ENCODE results near the gene ABL2. TPM values are rescaled to one million over a fixed set of nuclear protein-coding genes. Genes with fewer than 3 reads are reported as not detected.

Gene ABL2
- total and polyA plus RNA-seq, 8 donors: 1.3 to 26.6 (median 6.7) TPM

- WGBS, 5 donors: 88 to 97% (median 94%) methylated on average over 8 of the region's 8 CpGs
- no peak for DNase-seq
- no peak for TF ChIP-seq POLR2A (IDR thresholded peaks at IDR 0.05)
- TF ChIP-seq CTCF (IDR thresholded peaks at IDR 0.05): no peak
- TF ChIP-seq EP300 (IDR thresholded peaks at IDR 0.05): no peak
- no peak for TF ChIP-seq POLR2AphosphoS5 (IDR thresholded peaks at IDR 0.05)
- Histone ChIP-seq H3K9me3 (no peaks in the 10 kb centered on the region), H3K27ac (no peak overlapping the region), H3K4me1 (peaks cover 0 to 4% (median 0%) of the 10 kb centered on the region in 4 donors), H3K36me3 (peaks cover 22 to 53% (median 46%) of the 10 kb centered on the region in 4 donors), H3K4me3 (no peak overlapping the region), H3K27me3 (no peaks in the 10 kb centered on the region)
- intact Hi-C loops (cut with DNase I; ENCODE audit: low total_unique reads): no loop called here
Measured at GRCh38 chr1:179061360-179062282, 167.9 kb downstream of the ABL2 start.

GRCh38 chr1:179058487-179059483, 170.7 kb downstream of the ABL2 start:
- H3K9me3 ChIP-seq: no peaks in the 10 kb centered on the region
- H3K27ac ChIP-seq: no peak overlapping the region
- WGBS, 5 donors: 90 to 99% (median 94%) methylated on average over 3 of the region's 3 CpGs
- H3K27me3 ChIP-seq: no peaks in the 10 kb centered on the region
- H3K4me3 ChIP-seq: no peak overlapping the region
- DNase-seq: no peak
- intact Hi-C loops (cut with DNase I; ENCODE audit: low total_unique reads): no loop called here
- H3K36me3 ChIP-seq: peaks cover 6 to 46% (median 35%) of the 10 kb centered on the region in 4 donors
- TF ChIP-seq EP300 (IDR thresholded peaks at IDR 0.05) (no peak), POLR2AphosphoS5 (IDR thresholded peaks at IDR 0.05) (no peak), CTCF (IDR thresholded peaks at IDR 0.05) (no peak), POLR2A (IDR thresholded peaks at IDR 0.05) (no peak)
- H3K4me1 ChIP-seq: peaks cover 0 to 4% (median 0%) of the 10 kb centered on the region in 4 donors

- Histone ChIP-seq H3K27ac (no peak overlapping the region), H3K4me3 (no peak overlapping the region), H3K9me3 (no peaks in the 10 kb centered on the region), H3K4me1 (peaks cover 0 to 4% (median 0%) of the 10 kb centered on the region in 4 donors), H3K27me3 (no peaks in the 10 kb centered on the region), H3K36me3 (peaks cover 3 to 28% (median 24%) of the 10 kb centered on the region in 4 donors)
- TF ChIP-seq CTCF (IDR thresholded peaks at IDR 0.05) (no peak), POLR2A (IDR thresholded peaks at IDR 0.05) (no peak), EP300 (IDR thresholded peaks at IDR 0.05) (no peak), POLR2AphosphoS5 (IDR thresholded peaks at IDR 0.05) (no peak)
- DNase-seq: no peak
- intact Hi-C loops (cut with DNase I; ENCODE audit: low total_unique reads): no loop called here
- 97 to 99% (median 98%) methylated on average over 2 of the region's 2 CpGs for WGBS, 5 donors
Measured at GRCh38 chr1:179055937-179056336, 173.5 kb downstream of the ABL2 start.

- no peak overlapping the region for H3K4me3 ChIP-seq
- DNase-seq: no peak
- no peaks in the 10 kb centered on the region for H3K9me3 ChIP-seq
- no peaks in the 10 kb centered on the region for H3K27me3 ChIP-seq
- WGBS, 5 donors: 60 to 79% (median 67%) methylated on average over 2 of the region's 2 CpGs
- intact Hi-C loops (cut with DNase I; ENCODE audit: low total_unique reads): no loop called here
- H3K36me3 ChIP-seq: peaks cover 0 to 37% (median 26%) of the 10 kb centered on the region in 4 donors
- no peak overlapping the region for H3K27ac ChIP-seq
- TF ChIP-seq EP300 (IDR thresholded peaks at IDR 0.05): no peak
- TF ChIP-seq POLR2AphosphoS5 (IDR thresholded peaks at IDR 0.05): no peak
- no peak for TF ChIP-seq CTCF (IDR thresholded peaks at IDR 0.05)
- no peak for TF ChIP-seq POLR2A (IDR thresholded peaks at IDR 0.05)
- peaks cover 0 to 2% (median 0%) of the 10 kb centered on the region in 4 donors for H3K4me1 ChIP-seq
Measured at GRCh38 chr1:179053486-179053885, 176.0 kb downstream of the ABL2 start.
